Subcutaneous abdominal adipose tissue (tissue), 5 donors: Measurements from ENCODE around the gene MIGA2.

Experiments used
- H3K27ac ChIP-seq: one replicate; pipeline ENCODE4 v1.7.0; 2013; ENCODE audit warnings: low read depth, mild to moderate bottlenecking, inconsistent platforms, low read length, moderate library complexity
- H3K27me3 ChIP-seq, 5 donors: one replicate each; pipeline ENCODE4 v1.7.0; 2013; ENCODE audit warnings: low read length in 5 of 5, inconsistent platforms in 1 of 5; ENCODE audit not compliant: control insufficient read depth in 5 of 5, insufficient read depth in 4 of 5
- H3K36me3 ChIP-seq, 5 donors: one replicate each; pipeline ENCODE4 v1.7.0; 2013; ENCODE audit warnings: low read length in 5 of 5; ENCODE audit not compliant: control insufficient read depth in 5 of 5, insufficient read depth in 5 of 5
- H3K4me1 ChIP-seq, 5 donors: one replicate each; pipeline ENCODE4 v1.7.0; 2013; ENCODE audit warnings: low read length in 5 of 5, mild to moderate bottlenecking in 3 of 5, moderate library complexity in 1 of 5; ENCODE audit not compliant: control insufficient read depth in 5 of 5, insufficient read depth in 5 of 5
- H3K4me3 ChIP-seq, 5 donors: one replicate each; pipeline ENCODE4 v1.7.0; 2013; ENCODE audit warnings: low read length in 5 of 5, low read depth in 1 of 5
- H3K9ac ChIP-seq, 5 donors: one replicate each; pipeline ENCODE4 v1.7.0; 2013; ENCODE audit warnings: low read length in 5 of 5, mild to moderate bottlenecking in 4 of 5, moderate library complexity in 3 of 5
- H3K9me3 ChIP-seq, 5 donors: one replicate each; pipeline ENCODE4 v1.7.0; 2013; ENCODE audit warnings: low read length in 5 of 5; ENCODE audit not compliant: control insufficient read depth in 5 of 5
- donor health status: healthy.
- donor health status: healthy.
- donor health status: healthy.
- donor health status: healthy.
- donor health status: healthy.

MIGA2 gene

DNA sequence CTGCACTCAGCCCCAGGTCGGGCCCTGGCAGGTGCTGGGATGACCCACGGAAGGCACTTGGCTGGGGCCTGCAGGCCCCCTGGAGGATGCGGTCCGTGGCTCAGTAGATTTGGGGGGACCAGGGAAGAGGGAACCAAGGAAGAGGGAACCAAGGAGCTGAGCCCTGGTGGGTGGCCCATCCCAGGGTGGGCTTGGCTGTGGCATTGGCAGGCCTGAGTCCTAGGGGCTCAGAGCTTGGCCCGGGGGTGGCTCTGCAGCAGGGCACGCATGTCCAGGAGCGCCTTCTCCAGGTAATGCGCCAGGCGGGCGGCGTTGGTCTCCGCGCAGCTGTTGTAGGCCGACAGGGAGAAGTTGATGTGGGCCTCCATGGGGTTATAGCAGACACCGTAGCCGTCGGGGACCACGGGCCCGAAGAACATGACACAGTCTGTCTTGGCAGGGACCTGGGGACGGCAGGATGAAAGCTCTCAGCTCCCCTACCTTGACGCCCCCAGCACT lies 58.8 kb downstream of the MIGA2 start:
- Histone ChIP-seq H3K27me3 (no peaks in the 10 kb centered on the region), H3K27ac (no peak overlapping the region), H3K36me3 (peaks cover 0 to 47% (median 43%) of the 10 kb centered on the region in 5 donors)

DNA sequence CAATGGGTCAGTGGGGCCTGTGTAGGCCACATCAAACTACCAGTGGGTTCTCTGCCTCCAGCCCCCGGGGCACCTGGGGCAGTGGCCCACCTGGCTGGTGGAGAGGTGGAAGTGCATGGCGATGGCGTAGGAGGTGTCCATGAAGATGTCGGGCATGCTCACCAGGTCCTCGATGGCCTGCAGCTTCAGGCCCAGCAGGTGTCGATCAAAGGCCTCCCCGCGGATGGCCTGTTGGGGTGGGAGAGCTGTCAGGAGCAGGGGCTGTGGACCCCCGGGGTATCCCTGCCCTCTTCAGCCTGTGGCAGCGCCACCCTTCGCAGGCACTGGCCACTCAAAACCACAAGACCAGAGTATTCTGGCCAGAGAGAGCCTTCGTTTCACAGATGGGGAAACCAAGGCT lies 59.5 kb downstream of the MIGA2 start:
- H3K27me3 ChIP-seq = no peaks in the 10 kb centered on the region
- no peaks in the 10 kb centered on the region for H3K9me3 ChIP-seq
- H3K27ac ChIP-seq = no peak overlapping the region
- no peak overlapping the region for H3K4me3 ChIP-seq
- peaks cover 0 to 50% (median 43%) of the 10 kb centered on the region in 5 donors for H3K36me3 ChIP-seq
- no peak overlapping the region for H3K9ac ChIP-seq
- no peaks in the 10 kb centered on the region for H3K4me1 ChIP-seq

More for the DNA sequence above, 58.8 kb downstream of the MIGA2 start:
- Histone ChIP-seq H3K9ac (no peak overlapping the region), H3K9me3 (no peaks in the 10 kb centered on the region), H3K4me3 (no peak overlapping the region), H3K4me1 (no peaks in the 10 kb centered on the region)

DNA sequence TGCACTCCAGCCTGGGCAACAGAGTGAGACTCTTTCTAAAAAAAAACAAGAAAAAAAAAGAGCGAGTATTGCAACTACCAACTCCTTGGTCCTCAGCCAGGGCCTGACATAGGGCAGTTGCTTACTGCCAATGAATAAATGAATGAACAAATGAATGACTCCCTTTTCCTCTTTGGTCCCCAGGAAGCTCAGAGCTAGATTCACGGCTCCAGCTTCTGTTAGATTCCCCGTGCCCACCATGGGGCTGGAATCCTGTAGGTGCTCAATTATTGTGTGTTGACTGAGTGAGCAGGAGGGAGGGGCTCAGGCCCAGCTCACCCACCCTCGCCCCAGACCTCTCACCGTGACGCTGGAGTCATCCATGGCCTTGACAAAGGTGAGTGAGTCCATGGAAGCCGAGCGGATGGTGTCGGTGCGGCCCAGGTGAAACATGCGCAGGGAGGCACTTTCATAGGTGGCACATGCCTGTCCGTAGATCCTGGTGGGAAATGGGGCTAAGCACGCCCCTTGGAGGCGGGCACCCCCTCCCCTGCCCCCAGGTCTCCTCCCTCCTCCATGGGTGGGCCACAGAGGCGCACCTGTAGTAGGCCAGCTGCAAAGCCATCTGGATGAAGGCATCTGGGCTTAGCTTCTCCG lies 61.4 kb downstream of the MIGA2 start:
- no peak overlapping the region for H3K4me3 ChIP-seq
- H3K27me3 ChIP-seq = no peaks in the 10 kb centered on the region
- H3K36me3 ChIP-seq = peaks cover 0 to 64% (median 54%) of the 10 kb centered on the region in 5 donors
- H3K27ac ChIP-seq = no peak overlapping the region
- no peak overlapping the region for H3K9ac ChIP-seq
- H3K9me3 ChIP-seq = no peaks in the 10 kb centered on the region
- H3K4me1 ChIP-seq = peaks cover 0 to under 1% (median 0%) of the 10 kb centered on the region in 5 donors

DNA sequence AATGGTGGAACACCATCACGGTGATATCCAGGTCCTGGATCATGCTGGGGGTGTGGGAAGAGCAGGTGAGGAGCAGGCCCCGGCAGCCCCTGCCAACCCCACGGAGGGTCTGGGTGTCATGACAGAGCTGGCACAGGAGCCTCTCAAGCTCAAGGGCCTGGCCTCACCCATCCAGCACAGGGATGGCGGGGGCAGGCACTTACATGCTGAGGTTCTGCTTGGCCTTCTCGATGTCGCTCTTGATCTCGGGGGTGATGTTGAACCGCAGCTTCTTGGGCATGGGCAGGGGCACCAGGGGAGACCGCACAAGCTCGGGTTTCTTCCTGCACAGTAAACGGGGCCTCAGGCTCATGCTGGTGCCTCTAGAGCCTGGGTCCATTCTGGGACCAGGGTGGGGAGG lies 61.9 kb downstream of the MIGA2 start:
- Histone ChIP-seq H3K27ac (no peak overlapping the region), H3K9ac (no peak overlapping the region), H3K27me3 (no peaks in the 10 kb centered on the region), H3K36me3 (peaks cover 0 to 64% (median 54%) of the 10 kb centered on the region in 5 donors), H3K4me1 (peaks cover 0 to 6% (median 5%) of the 10 kb centered on the region in 5 donors), H3K9me3 (no peaks in the 10 kb centered on the region), H3K4me3 (no peak overlapping the region)

DNA sequence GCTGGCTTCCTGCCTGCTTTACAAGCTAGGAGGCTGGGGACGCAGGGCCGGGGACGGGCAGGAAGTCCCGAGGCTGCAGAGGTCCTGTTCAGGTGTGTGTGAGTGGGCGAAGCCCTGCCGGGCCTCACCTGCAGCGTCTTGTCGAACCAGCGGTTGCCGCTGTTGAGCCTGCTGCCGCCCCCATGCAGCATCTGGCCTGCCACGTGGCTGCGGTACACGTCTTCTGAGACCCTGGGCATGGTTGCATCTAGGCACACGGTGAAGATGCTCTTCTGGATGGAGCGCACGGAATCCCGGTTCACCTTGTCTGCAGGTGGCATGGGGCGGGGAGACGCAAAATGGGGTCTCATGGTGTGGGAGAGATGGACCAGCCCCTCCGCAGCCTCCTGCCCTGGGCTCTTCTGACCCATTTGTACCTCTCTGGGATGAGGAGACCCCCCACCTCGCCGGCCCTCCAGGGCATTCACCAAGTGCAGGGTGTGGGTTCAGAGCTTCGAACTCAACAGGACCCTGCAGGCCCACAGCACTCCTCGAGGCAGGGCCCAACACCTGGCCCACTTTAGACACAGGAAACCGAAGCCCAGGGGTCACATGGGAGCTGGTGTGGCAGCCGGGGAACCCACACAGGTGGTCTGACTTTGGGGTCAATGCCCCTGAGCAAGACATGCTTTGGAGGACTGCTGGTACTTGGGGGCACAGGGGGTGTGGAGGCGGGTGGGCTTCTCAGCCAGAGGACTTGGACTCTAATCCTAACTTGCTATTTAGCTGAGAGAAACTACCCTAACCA lies 64.2 kb downstream of the MIGA2 start:
- peaks cover 0 to 59% (median 46%) of the 10 kb centered on the region in 5 donors for H3K36me3 ChIP-seq
- H3K4me3 ChIP-seq = no peak overlapping the region

DNA sequence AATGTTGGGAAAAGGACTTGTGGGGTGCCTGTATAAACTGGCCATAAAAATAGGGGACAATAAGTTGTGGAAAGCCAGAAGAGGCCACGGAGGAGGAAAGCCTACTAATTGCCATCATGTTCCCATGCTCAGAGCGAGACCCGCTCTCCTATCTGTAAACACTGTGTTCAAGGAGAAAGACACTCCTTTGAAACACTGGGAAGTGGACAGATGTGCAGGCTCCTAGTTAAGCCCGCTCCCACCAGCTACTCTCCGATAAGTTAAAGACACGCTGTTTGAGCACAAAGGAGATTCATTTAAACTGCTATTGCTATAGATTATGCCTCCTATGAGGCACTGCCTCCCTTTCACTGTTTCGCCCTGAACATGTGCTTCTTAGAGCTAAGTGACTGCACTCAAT lies 64.9 kb downstream of the MIGA2 start:
- Histone ChIP-seq H3K36me3 (peaks cover 0 to 59% (median 46%) of the 10 kb centered on the region in 5 donors), H3K9ac (no peak overlapping the region), H3K27me3 (no peaks in the 10 kb centered on the region), H3K9me3 (no peaks in the 10 kb centered on the region), H3K4me1 (peaks cover 1 to 12% (median 10%) of the 10 kb centered on the region in 5 donors), H3K4me3 (no peak overlapping the region), H3K27ac (no peak overlapping the region)

More for the DNA sequence above, 64.2 kb downstream of the MIGA2 start:
- Histone ChIP-seq H3K9me3 (no peaks in the 10 kb centered on the region), H3K27me3 (no peaks in the 10 kb centered on the region), H3K4me1 (peaks cover 1 to 12% (median 10%) of the 10 kb centered on the region in 5 donors), H3K27ac (no peak overlapping the region), H3K9ac (no peak overlapping the region)

DNA sequence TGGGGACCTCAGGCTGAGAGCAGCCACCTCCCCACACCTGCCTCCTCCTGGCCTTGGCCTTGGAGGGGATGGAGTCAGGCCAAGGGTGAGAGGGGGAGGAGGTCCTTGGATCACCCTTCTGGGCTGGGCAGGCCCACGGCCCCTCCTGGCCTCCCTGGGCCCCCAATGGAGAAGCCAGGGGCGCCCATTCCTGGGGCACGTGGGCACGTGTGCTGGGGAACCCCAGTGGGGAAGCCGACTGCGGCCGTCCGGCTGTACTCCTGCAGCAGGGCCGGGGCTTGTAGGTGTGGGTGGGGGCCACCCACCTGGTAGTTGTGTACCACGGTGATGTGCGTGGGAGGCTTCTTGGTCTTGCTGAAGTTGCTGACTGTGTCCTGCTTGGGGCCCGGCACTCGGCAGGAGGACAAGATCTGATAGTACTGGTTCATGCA lies 65.7 kb downstream of the MIGA2 start:
- peaks cover 0 to 59% (median 43%) of the 10 kb centered on the region in 5 donors for H3K36me3 ChIP-seq
- no peaks in the 10 kb centered on the region for H3K27me3 ChIP-seq
- H3K9me3 ChIP-seq = no peaks in the 10 kb centered on the region
- peaks cover 1 to 12% (median 10%) of the 10 kb centered on the region in 5 donors for H3K4me1 ChIP-seq
- H3K27ac ChIP-seq = no peak overlapping the region
- no peak overlapping the region for H3K9ac ChIP-seq
- H3K4me3 ChIP-seq = no peak overlapping the region

DNA sequence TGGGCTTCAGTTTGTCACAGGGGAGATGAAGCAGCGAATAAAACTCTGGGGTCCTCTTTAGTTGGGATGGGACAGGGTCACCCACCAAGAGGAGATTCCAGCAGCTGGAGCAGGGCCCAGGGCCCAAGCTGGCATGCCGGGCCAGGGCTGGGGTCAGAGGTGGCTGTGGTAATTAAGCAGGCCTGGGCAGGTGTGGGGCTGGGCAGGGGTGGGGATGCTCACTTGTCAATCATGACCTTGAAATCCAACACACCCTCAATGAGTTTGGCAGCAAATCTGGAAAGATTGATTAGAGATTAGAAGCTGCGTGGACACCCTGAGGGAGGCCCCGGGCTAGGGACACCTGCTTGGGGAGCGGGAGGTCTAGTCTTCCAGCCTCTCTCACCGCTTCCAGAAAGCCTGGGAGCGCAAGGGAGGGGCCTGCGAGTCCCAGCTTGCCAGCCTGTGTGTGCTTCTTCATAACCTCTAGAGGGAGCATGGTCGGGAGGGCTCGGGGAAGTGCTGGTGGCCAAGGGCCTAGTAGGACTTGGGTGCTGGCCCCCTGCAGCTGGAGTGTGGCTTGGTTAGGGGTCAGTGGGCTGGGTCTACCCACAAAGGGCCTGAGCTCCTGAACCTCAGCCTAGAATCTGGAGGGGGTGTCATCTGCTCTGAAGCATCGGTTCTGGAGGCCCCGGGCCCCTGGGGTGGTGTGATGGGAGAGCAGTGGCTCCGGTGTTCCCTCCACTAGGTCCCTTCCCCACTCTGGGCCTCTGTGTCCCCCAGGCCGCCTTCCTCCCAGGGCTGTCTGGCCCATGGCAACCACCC lies 66.6 kb downstream of the MIGA2 start:
- peak overlapping the region in 1 of 5 donors; percentile 17 for H3K9ac ChIP-seq
- no peak overlapping the region for H3K4me3 ChIP-seq
- peaks cover 1 to 12% (median 10%) of the 10 kb centered on the region in 5 donors for H3K4me1 ChIP-seq
- H3K27me3 ChIP-seq = no peaks in the 10 kb centered on the region
- H3K36me3 ChIP-seq = peaks cover 0 to 61% (median 44%) of the 10 kb centered on the region in 5 donors
- H3K9me3 ChIP-seq = no peaks in the 10 kb centered on the region
- no peak overlapping the region for H3K27ac ChIP-seq

DNA sequence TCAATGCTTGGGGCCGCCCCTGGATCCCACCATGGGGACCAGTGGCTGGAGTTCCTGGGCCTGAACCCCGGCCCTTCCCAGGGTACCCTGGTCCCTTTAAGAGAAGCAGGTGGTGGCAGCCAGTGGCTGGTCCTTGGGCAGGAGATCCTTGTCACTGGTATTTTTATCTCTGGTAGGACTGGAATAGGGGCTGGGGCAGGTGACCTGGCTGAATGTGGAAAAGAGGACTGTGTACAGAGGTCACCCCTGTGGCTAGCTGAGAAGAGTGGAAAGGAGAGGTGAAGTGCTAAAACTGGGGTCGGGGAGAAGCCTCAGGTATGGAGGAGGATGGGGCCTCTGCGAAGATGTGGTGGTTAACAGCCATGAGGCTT lies 67.2 kb downstream of the MIGA2 start:
- peaks cover 0 to 55% (median 39%) of the 10 kb centered on the region in 5 donors for H3K36me3 ChIP-seq
- no peaks in the 10 kb centered on the region for H3K9me3 ChIP-seq
- H3K27me3 ChIP-seq = no peaks in the 10 kb centered on the region
- H3K27ac ChIP-seq = no peak overlapping the region
- no peak overlapping the region for H3K4me3 ChIP-seq
- peaks cover 1 to 13% (median 11%) of the 10 kb centered on the region in 5 donors for H3K4me1 ChIP-seq
- H3K9ac ChIP-seq = peak overlapping the region in 1 of 5 donors; percentile 17
